Astrocyte (in vitro differentiated cells and primary cell): ENCODE results near the gene CEND1.

Experiments used
- CTCF ChIP-seq: IDR thresholded peaks from 2 replicates; pipeline ENCODE4 v1.5.1; 2011; ENCODE audit warnings: low read depth, mild to moderate bottlenecking, inconsistent platforms, low read length, moderate library complexity; ENCODE audit not compliant: insufficient read depth
- EZH2 ChIP-seq: IDR thresholded peaks from 2 replicates; pipeline ENCODE4 v1.6.1; 2012; ENCODE audit warnings: mild to moderate bottlenecking, low read length, inconsistent platforms; ENCODE audit not compliant: insufficient read depth

GRCh38 chr11:748007-748359 lies 41.9 kb downstream of the CEND1 start:
- no peak for TF ChIP-seq EZH2
- TF ChIP-seq CTCF = no peak
